ENCODE data around the gene BARX2.

- no peak for TF ChIP-seq RFX5 (IDR thresholded peaks at IDR 0.05; ENCODE audit: low read depth, low read length)
- TF ChIP-seq POLR2A (IDR thresholded peaks at IDR 0.05; ENCODE audit: low read depth, low read length), result no peak
- no peak for TF ChIP-seq ELK1 (IDR thresholded peaks at IDR 0.05; ENCODE audit: borderline replicate concordance, low read depth, low read length)
- TF ChIP-seq CTCF (conservative IDR thresholded peaks at IDR 0.05; ENCODE audit: low read depth, low read length), result no peak
- no peak for TF ChIP-seq BHLHE40 (IDR thresholded peaks at IDR 0.05; ENCODE audit: low read depth, low read length)
- TF ChIP-seq RCOR1 (IDR thresholded peaks at IDR 0.05; ENCODE audit: insufficient replicate concordance, low read length), result no peak
- TF ChIP-seq SMC3 (IDR thresholded peaks at IDR 0.05; ENCODE audit: low read depth, low read length), result no peak
Observed at GRCh38 chr11:129455101-129455500, 79.5 kb downstream of the BARX2 start.

Measured in IMR-90 (cell line).